ENCODE measurements around the gene SUGCT.

DNA sequence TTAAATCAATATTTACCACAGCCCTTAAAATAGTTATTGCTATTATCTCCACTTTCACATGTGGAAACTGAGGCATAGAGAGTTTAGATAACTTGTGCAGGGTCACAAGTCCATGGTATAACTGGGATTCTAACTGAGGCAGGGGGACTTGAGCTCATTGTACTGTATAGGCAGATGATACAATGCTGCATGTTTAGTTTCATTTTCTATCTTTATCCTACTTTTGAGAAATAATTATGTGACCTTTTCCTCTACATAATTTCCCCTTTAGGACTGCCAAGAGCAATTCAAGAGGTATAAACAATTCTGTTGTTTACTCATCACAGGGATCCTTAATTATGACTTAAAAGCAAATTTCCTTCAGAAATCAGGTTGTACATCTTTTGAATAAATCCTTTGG lies 193.1 kb downstream of the SUGCT start:
- no peak for TF ChIP-seq MAX (IDR thresholded peaks at IDR 0.05)
- TF ChIP-seq, protein P1, sequence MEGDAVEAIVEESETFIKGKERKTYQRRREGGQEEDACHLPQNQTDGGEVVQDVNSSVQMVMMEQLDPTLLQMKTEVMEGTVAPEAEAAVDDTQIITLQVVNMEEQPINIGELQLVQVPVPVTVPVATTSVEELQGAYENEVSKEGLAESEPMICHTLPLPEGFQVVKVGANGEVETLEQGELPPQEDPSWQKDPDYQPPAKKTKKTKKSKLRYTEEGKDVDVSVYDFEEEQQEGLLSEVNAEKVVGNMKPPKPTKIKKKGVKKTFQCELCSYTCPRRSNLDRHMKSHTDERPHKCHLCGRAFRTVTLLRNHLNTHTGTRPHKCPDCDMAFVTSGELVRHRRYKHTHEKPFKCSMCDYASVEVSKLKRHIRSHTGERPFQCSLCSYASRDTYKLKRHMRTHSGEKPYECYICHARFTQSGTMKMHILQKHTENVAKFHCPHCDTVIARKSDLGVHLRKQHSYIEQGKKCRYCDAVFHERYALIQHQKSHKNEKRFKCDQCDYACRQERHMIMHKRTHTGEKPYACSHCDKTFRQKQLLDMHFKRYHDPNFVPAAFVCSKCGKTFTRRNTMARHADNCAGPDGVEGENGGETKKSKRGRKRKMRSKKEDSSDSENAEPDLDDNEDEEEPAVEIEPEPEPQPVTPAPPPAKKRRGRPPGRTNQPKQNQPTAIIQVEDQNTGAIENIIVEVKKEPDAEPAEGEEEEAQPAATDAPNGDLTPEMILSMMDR (CRISPR knock-in tag; IDR thresholded peaks at IDR 0.05), result no peak
- TF ChIP-seq TMF1 (CRISPR knock-in tag; IDR thresholded peaks at IDR 0.05; ENCODE audit: low read depth), result no peak
- no peak for TF ChIP-seq ZNF558 (CRISPR knock-in tag; IDR thresholded peaks at IDR 0.05; ENCODE audit: borderline replicate concordance)
- TF ChIP-seq ZNF317 (CRISPR knock-in tag; IDR thresholded peaks at IDR 0.05), result no peak
- no peak for TF ChIP-seq ZNF18 (CRISPR knock-in tag; IDR thresholded peaks at IDR 0.05; ENCODE audit: insufficient replicate concordance)
